Activated naive CD4-positive, alpha-beta T cell (primary cell): Measurements from ENCODE around the gene SLC13A2.

Source experiments
- DNase-seq, 4 experiments: peaks; one replicate each; lab custom pipeline; 2025; lab: John Stamatoyannopoulos, UW

The SLC13A2 gene

DNA sequence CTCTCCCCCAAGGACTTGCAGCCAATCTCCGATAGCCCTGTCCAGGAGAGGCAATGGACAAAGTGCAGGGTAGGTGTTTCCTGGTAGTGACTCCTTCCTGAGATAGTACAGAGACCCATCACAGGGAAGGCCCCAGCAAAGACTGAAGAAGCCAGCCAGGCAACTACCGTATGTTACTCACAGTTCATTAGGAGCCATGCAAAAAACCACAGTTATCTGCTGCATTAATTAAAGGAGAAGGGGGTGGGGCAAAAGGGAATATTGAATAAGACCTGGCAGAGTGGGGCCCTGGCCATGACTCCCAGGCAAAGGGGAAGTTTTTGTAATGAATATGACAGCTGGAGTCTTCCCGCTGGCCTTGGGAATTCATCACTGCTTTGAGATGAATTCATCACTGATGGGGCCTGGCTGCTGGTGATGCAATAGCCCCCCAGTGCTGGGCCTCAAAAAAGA lies 2.5 kb upstream of the SLC13A2 start:
- no peak for DNase-seq

DNA sequence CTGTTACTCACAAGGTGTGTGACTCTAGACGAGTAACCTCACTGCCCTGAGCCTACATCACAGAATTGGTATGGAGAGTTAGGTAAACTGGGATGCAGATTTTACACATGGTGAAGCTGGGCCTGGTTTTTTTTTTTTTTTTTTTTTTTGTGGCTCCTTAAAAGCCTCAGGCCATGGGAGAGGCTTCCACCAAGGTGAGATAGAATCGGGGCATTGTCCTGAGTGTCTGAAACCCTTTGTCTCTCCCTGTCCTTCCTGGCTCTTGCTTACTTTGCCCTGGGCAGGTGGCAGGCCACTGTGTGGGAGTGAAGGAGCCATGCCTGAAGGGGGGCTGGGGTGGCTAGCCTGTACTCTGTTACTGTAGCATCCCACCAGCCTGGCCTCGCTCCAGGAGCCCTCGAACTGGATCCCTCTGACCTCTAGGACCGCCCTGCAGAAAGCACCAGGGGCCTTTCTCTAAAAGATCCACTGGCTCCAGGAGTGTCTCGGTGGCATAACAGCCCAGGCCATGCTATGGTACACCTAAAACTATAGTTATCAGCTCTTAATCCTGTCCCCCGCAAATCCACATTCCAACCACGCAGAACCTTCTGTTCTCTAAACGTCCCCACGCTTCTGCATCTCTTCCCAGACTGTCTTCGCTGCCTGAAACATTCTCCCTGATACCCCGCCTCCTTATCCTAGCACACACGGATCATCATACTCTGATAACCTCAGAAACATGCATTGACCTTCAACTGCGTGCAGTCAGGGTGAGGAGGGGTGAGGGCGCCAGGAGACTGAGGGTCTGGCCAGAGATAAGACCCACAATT lies 1.7 kb upstream of the SLC13A2 start:
- DNase-seq = no peak

DNA sequence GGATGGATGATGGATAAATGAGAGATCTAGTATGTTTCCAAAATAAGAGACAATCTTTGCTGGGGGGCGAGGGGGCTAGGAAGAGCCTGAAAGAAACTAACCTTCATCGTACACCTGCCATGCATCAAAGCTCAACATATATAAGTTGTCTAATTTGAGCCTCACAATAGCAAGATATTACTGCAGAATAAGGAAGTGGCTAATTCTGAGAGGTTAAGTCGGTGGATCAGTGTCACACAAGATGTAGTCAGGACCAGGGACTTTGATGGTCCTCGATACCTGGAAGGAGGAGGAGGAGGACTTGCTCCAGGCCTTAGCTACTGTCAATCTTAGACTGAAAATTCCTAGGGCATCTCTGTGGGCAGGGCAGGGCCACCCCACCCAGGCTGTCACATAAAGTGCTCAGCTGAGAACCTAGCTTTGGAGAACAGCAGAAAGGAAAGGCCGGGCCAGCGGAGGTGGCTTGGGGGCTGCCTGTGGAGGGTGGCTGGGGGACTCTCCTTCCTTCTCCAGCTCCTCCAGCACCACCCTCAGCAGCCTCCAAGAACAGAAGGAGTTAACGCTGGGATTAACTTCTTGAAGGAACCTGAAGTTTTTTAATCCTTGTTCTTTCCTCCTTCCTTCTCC lies 460 bp upstream of the SLC13A2 start:
- no peak for DNase-seq

DNA sequence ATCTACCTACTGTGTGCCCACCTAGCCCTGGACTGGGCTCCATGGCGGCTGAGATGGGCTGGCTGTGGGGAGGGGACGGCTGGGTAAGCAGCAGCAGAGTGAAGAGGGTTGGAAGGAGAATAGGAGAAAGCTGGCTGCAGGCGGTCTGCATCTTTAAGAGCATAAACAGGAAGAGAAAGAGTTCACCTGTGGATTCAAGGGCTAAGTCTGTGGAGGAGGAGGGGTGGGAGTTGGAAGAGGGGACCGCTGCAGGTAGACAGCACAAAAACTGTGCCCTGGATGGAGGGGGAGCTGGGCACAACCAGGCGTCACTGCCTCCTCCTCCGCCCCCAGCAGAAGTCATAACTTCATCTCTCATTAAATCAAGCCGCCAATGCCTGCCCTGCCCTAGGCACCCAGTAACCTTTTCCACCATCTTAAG lies 677 bp downstream of the SLC13A2 start:
- DNase-seq = no peak

DNA sequence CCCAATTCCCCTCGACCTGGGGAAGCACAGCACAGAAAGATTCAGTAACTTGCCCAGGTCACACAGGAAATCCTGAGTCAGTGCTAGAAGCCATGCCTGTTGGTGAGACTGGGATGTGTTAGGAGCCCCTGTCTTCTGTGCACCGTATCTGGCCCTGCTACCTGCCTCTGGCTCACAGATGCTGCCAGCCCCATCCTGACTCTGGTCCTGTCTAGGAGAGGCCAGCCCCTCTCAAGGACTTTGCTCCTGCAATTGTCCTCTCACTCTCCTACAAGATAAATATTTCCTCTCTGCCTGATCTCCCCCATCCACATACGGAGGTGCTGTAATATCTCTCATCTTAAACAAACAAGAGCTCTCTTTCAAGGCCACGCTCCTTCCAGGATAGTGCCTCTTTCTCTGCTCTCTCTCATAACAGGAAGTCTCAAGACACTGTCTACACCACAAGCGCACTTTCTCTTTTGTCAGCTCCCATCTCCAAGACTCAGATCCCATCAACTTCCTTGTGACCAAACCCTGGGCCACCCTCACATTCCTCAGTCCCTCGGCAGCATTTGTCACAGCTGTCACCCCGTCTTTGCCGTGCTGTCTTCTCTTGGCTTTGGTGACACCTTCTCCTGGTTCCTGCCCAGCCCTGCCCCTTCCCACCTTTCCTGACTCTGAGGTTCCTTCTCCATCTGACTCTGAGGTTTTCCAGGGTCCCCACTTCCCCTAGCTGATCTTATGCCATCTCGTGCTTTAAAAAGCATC lies 1.9 kb downstream of the SLC13A2 start:
- DNase-seq = no peak

DNA sequence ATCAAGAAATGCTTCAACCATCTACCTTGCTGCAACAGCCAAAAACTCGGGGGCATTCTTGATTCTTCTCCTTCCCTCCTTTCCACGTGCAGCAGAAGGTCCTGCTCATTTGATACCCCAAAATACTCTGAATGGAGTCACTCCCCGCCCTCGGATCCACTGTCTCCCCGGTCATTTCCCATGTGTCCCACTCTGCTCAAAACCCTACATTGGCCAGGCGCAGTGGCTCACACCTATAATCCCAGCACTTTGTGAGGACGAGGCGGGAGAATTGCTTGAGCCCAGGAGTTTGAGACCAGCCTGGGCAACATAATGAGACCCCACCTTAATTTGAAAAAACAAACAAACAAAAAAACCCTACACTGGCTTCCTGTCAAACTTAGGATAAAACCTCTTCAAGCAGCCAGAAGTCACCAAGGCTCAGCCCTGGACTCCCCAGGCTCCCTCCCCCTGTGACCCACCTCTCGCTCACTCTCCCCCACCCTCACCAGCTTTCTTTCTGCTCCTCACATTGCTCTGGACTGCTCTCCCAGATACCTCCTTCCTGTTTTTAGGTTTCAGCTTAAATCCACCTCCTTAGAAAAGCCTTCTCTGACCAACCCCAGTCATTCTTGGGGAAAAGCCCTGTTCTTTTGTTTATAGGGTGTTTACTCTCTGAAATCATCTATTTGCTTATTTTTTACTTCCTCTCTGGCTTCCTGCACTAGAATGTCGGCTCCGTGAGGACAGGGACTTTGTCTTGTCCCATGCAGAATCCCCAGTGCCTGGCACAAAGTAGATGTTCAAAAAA lies 2.8 kb downstream of the SLC13A2 start:
- DNase-seq = no peak

DNA sequence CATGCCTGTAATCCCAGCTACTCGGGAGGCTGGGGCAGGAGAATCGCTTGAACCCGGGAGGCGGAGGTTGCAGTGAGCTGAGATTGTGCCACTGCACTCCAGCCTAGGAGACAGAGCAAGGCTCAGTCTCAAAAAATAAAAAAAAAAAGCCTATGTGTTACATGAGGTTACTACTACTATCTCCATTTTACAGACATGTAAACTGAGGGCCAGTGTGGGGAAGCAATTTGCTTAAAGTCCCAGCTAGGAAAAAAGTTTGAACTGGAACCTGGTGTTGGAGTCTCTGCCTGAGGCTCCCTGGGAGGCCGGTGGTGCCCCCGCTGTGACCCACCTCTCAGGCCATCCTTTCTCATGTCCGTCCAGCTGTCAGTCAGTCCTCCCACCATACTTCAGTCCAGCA lies 4.5 kb downstream of the SLC13A2 start:
- DNase-seq = no peak

DNA sequence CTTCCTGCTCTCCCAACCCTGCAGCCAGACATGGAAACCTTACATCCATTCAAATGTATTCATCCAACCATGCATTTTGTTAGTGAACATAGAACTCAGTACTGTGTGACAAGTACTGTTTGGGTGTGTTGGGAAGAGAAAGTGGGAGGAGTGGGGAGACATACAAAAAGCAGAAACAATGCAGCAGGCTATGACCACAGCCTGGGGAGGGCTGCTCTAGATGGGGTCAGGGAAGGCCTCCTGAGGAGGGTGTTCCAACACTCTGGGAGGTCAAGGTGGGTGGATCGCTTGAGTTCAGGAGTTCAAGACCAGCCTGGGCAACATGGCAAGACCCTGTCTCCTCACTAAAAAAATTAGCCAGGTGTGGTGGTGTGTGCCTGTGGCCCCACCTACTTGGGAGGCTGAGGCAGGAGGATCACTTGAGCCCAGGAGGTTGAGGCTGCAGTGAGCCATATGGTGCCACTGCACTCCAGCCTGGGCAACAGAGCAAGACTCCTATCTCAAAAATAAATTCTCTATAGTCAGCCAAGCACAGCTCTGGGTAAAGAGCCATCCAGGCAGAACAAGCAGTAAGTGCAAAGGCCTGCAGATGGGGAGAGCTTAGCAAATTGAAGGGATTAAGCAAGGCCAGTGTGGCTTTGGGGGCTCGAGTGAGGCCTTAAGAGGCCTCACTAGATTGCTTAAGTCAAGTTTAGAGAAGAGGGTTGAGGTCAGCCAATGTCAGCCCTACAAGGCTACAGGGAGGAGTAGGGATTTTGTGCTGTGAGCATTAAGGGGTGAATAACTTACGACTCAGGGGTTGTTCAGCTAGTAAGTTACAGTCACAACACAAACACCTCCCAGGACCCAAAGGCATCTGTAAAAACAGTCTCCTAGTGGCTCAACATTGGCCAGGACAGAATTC lies 5.5 kb downstream of the SLC13A2 start:
- DNase-seq = no peak

DNA sequence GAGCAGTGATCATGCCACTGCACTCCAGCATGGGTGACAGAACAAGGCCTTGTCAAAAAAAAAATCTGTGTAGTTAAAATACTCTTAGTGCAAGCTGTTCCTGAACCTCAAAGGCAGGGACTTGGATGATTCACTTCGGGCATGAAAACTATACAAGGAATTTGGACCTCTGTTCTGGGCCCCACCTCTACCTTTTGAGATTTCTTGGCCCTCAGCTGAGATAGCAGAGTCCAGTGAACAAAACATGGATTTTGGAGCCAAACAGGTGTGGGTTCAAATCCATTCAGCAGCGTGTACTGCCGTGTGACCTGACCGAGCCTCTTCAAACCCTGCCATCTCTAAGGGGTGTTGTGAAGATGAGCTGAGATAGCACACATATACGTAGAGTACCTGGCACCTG lies 6.8 kb downstream of the SLC13A2 start:
- no peak for DNase-seq

DNA sequence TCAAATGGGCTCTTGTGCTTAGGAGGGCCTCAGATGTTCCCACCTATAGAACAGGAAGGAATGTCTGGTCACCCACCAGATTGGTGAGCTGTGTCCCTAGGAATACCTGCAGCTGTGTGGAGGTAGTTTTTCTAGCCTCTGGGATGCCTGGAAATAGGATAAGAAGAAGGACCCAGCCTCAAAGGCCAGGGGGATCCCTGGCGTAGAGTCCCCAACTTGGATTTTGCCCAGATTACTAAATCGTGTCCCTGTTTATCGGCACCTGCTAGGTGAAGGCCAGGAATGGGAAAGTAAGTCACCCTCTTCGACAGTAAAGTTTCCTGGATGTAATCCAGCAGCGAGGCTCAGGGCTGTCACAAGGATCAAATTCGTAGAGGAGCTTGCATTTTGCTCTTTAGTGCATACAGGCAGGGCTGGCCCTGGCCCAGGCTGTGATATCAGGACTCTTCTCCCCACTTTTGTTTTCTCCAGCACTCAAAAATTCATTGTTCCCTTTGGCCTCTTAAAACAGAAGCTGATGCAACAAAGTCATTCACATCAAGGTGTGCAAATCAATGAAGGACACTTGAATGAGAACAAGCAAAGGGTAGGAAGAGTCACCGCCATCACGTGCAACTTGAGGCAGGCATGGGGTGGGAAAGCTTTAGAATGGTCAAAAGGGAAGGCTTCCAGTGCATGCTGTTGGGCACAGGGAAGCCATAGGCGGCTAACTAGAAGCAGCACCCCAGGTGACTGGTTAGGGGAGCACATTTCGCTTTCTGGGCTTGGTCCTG lies 7.5 kb downstream of the SLC13A2 start:
- DNase-seq = no peak

DNA sequence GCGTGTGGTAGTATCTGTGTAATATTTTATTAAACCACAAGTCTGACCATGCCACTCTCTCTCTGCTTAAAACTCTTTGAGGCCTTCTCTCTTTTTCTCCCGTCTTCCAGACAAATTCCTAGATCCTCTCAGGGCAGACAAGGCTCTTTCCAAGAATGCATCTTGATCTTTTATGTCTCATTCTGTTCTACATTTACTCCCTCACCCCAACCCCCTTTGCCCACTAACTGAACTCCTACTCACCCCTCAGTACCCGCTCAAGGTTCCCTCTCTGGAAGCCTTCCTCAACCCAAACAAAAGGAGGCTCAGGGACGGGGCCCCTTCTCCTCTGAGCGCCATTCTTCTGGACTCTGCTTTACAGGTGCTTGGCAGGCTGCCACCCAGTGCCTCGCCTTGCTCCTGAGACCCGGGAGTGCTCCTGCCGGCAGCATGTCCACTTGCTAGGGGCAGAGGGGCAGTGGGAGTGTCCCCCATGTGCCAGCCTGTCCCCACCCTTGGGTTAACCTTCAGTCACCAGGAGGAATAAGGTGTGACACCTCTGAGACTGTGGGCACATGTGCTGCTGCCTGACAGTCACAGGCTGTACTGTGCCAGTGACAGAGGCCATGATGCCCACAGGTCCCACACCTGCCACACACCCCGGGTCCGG lies 9.2 kb downstream of the SLC13A2 start:
- no peak for DNase-seq

DNA sequence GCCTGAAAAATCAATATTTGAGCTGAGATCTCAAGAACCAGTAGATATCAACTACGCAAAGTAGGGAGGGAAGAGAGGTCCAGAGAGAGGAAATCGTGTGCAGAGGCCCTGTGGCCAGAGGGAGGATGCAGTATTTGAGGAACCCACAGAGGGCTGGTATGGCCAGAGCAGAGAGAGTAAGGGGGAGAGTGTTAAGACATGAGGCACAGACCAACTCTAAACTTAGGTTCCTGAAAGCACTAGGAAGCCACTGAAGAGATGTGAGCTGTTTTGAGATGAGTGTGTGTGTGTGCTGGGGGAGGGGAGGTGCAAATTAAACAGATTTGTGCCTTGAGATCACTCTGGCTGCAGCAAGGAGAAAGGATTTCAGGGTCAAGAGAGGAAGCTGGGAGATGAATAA lies 10.9 kb downstream of the SLC13A2 start:
- DNase-seq = no peak

DNA sequence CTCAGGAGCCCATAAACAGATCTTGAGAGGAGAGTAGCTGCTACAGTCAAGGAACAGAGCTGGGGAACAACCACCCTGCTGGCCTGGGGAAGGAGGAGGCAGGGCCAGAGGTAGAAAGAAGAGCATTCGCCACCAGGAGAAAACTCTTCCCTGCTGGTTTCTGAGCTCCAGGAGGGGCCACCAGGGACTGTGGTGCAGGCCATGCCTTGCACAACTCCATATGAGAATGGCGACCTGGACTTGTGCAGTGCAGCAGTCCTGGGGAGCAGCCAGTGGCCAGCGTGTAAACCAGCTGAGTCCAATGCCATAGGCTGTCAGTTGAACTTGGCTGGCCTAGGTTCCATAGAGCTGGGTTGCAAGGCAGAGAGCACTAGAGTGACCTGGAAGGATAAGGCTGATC lies 11.6 kb downstream of the SLC13A2 start:
- no peak for DNase-seq

DNA sequence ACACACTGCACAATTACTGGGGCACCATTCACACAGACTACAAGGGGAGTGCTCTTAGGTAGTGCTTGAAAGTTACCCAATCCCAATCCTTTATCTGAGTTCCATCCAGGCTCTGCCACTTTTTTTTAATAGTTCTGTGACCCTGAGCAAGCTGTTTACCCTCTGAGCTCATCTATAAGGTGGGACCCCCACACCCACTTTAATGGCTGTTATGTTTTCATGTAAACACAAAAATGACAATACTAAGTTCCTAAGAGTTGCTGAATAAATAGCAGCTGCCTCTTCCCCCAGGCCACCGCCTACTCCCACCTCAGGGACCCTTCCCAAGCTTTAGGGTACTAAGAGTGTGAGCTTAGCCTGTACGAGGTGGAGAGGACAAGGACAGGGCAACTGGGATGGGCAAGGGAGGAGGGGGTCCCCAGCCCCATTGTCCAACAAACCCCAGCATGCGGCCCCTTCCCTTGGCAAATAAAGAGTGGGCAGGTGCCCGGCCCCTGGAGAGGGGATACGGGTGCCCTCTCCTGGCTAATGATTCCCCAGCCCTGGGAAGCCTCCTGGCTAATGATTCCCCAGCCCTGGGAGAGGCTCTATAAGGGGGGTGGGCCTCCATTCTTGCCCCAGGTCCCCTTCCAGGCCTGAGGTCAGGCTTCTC lies 14.6 kb downstream of the SLC13A2 start:
- DNase-seq = no peak

DNA sequence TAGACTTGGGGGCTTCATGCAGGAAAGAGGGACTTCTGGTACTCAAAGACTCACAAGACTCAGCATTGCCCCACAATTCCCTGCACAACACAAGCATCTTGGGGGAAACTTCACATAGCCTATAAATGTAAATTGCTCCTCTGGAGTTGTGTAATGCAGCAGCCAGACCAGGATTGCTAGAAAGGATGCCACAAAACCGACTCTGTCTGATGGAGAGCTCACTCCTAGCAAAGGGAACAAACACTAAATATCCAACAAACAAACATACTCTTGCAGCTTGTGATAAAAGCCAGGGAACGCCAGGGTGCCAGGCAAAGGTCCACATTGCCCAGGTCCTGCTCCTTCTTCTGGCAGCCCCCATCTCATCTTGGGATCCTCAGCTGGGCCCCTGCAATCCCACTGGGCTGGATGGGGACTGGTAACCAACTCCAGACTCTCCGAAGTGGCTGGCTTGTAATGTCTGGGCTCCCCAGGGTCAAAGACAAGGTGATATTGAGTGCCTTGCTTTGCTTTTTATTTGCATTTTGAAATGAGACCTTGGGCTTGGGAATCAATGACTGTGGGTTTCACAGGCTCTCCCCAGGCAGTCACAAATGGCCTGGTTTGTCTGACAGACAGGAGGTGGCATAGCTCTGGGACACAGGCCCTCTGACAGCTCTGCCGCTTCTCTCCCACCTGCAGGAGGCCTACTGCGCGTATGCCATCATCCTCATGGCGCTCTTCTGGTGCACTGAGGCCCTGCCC lies 15.3 kb downstream of the SLC13A2 start:
- DNase-seq = no peak

DNA sequence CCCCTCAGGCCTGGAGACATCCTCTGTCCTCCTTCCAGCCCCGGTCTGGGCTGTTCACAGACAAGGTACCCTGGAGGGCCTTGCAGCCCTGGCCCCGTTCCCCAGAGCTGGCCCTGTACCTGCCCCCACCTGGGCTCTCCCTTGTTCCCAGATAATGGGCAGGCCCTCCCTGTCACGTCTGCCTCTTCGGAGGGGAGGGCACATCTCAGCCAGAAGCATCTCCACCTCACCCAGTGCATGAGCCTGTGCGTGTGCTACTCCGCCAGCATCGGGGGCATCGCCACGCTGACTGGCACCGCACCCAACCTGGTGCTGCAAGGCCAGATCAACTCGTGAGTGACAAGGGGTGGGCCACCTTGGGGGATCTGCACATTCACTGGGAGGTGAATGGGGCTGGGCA lies 17.8 kb downstream of the SLC13A2 start:
- no peak for DNase-seq

DNA sequence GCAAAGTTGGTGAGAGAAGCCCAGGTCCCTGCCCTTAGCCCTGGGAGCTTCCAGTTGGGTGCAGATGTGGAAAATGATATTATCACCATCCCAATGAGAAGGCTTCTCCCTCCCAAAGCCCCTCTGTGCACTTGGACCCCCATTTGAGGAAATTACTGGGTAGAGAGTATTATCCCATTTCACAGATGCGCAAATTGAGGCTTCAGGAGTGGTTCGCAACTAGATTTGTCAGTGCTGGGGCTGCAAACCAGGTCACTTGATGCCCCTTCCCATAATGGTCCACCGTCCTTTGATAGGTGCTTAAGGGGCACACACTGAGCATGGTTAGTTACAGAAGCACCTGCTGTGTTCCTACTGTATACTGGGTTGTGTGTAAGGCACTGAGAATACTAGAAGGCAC lies 18.4 kb downstream of the SLC13A2 start:
- no peak for DNase-seq
